H1 (cell line): ENCODE data around the gene YTHDC2. TPM values are rescaled to one million over a fixed set of nuclear protein-coding genes. Genes with fewer than 3 reads are reported as not detected.

Experiments used
- CTCF ChIA-PET: fragments of 300-600 bp; sonication (Branson Sonifier 250); formaldehyde crosslinking; loops from one replicate; lab custom pipeline; 2021; ENCODE audit not compliant: partially characterized antibody; lab: Charles Lee
- POLR2A ChIA-PET: fragments of 300-600 bp; sonication (Branson Sonifier 250); formaldehyde crosslinking; loops from one replicate; lab custom pipeline; 2021; ENCODE audit warnings: inconsistent platforms; ENCODE audit not compliant: partially characterized antibody; lab: Charles Lee
- DNase-seq, 2 experiments: peaks; one replicate each; pipeline versions ENCODE4 v3.0.0 to v3.0.0-alpha.2; 2010 to 2022; ENCODE audit warnings: low spot score in 2 of 2, low read depth in 1 of 2, mixed read lengths in 1 of 2
- FAIRE-seq: peaks from 2 replicates; lab custom pipeline; 2011; peaks lifted over from hg19 to GRCh38; lab: Jason Lieb, UNC
- H2AFZ ChIP-seq: 2 replicates; pipeline ENCODE4 v1.8.1; 2012; ENCODE audit warnings: low read length, inconsistent platforms
- H2AK5ac ChIP-seq: 2 replicates; pipeline ENCODE4 v1.6.1; 2013; ENCODE audit warnings: low read depth, low read length
- H2BK120ac ChIP-seq: replicated peaks from 2 replicates; pipeline ENCODE3; 2013; ENCODE audit warnings: low read depth, low read length, inconsistent platforms
- H2BK12ac ChIP-seq: 2 replicates; pipeline ENCODE4 v1.6.1; 2013; ENCODE audit warnings: low read depth, low read length
- H2BK15ac ChIP-seq: 2 replicates; pipeline ENCODE4 v1.6.1; 2013; ENCODE audit warnings: low read length
- H2BK20ac ChIP-seq: 2 replicates; pipeline ENCODE4 v1.6.1; 2013; ENCODE audit warnings: low read length
- H2BK5ac ChIP-seq: 2 replicates; pipeline ENCODE4 v1.6.1; 2013; ENCODE audit warnings: low read depth, low read length
- H3K14ac ChIP-seq: 2 replicates; pipeline ENCODE4 v1.6.1; 2013; ENCODE audit warnings: inconsistent platforms; ENCODE audit not compliant: insufficient read length
- H3K18ac ChIP-seq: 2 replicates; pipeline ENCODE4 v1.6.1; 2013; ENCODE audit warnings: low read length; ENCODE audit errors: extremely low read depth
- H3K23ac ChIP-seq: 2 replicates; pipeline ENCODE4 v1.6.1; 2013; ENCODE audit warnings: inconsistent platforms; ENCODE audit not compliant: insufficient read length
- H3K23me2 ChIP-seq: 2 replicates; pipeline ENCODE4 v1.6.1; 2013; ENCODE audit warnings: low read depth, low read length
- H3K27ac ChIP-seq: 2 replicates; pipeline ENCODE4 v1.6.1; 2011; ENCODE audit warnings: low read depth, low read length, inconsistent platforms
- H3K27me3 ChIP-seq, 4 experiments: replicated peaks in 1 of 4; 1 replicate in 1 of 4; 2 replicates in 3 of 4; pipeline versions ENCODE4 v1.6.1 to v1.8.1; 2011 to 2013; ENCODE audit warnings: low read length in 3 of 4, mild to moderate bottlenecking in 3 of 4, inconsistent platforms in 2 of 4, mixed read lengths in 2 of 4, moderate library complexity in 1 of 4; ENCODE audit not compliant: control insufficient read depth in 3 of 4, insufficient read depth in 3 of 4; ENCODE audit errors: extremely low read depth in 1 of 4
- H3K36me3 ChIP-seq, 4 experiments: 2 replicates each; pipeline versions ENCODE4 v1.6.1 to v1.8.1; 2011 to 2013; ENCODE audit warnings: mild to moderate bottlenecking in 4 of 4, low read length in 3 of 4, moderate library complexity in 2 of 4, control low read depth in 1 of 4, inconsistent platforms in 1 of 4; ENCODE audit not compliant: insufficient read depth in 4 of 4, control insufficient read depth in 2 of 4
- H3K4ac ChIP-seq: replicated peaks from 2 replicates; pipeline ENCODE3; 2013; ENCODE audit warnings: low read length, low read depth, mixed read lengths, inconsistent platforms; ENCODE audit not compliant: insufficient read length
- H3K4me1 ChIP-seq, 4 experiments: replicated peaks in 1 of 4; 1 replicate in 1 of 4; 2 replicates in 3 of 4; pipeline versions ENCODE4 v1.6.1 to v1.8.1; 2011 to 2013; ENCODE audit warnings: low read length in 3 of 4, inconsistent platforms in 2 of 4, mixed read lengths in 1 of 4; ENCODE audit not compliant: insufficient read depth in 4 of 4, control insufficient read depth in 3 of 4
- H3K4me2 ChIP-seq, 2 experiments: 2 replicates each; pipeline versions ENCODE4 v1.6.1 to v1.8.1; 2011 to 2013; ENCODE audit warnings: low read depth in 2 of 2, low read length in 2 of 2, control low read depth in 1 of 2, inconsistent platforms in 1 of 2, mild to moderate bottlenecking in 1 of 2; ENCODE audit not compliant: insufficient read depth in 1 of 2
- H3K4me3 ChIP-seq, 4 experiments: fragments of 200-600, 300-600 bp in 1 of 4; sonication (generic), shearing (Covaris generic), sonication (Bioruptor Twin) in 1 of 4; 2 replicates each; pipeline versions ENCODE4 v1.5.1 to v1.8.1; 2011 to 2016; ENCODE audit warnings: low read length in 4 of 4, low read depth in 3 of 4, control low read depth in 2 of 4, inconsistent platforms in 2 of 4, mild to moderate bottlenecking in 2 of 4, mixed read lengths in 1 of 4, moderate library complexity in 1 of 4; ENCODE audit not compliant: insufficient read depth in 2 of 4; ENCODE audit errors: extremely low read depth in 1 of 4
- H3K56ac ChIP-seq: replicated peaks from 2 replicates; pipeline ENCODE3; 2013; ENCODE audit warnings: low read depth, mild to moderate bottlenecking, mixed read lengths, low read length, inconsistent platforms; ENCODE audit not compliant: insufficient read length
- H3K79me1 ChIP-seq: 2 replicates; pipeline ENCODE4 v1.6.1; 2013; ENCODE audit warnings: low read depth, low read length, control low read depth
- H3K79me2 ChIP-seq, 2 experiments: 2 replicates each; pipeline versions ENCODE4 v1.6.1 to v1.8.1; 2012 to 2013; ENCODE audit warnings: low read length in 2 of 2, mild to moderate bottlenecking in 2 of 2, inconsistent platforms in 1 of 2; ENCODE audit not compliant: insufficient read depth in 2 of 2, control insufficient read depth in 1 of 2
- H3K9ac ChIP-seq, 4 experiments: replicated peaks in 1 of 4; 1 replicate in 1 of 4; 2 replicates in 3 of 4; pipeline versions ENCODE4 v1.6.1 to v1.8.1; 2011 to 2013; ENCODE audit warnings: low read depth in 3 of 4, low read length in 3 of 4, control low read depth in 2 of 4, mild to moderate bottlenecking in 2 of 4, moderate library complexity in 2 of 4, inconsistent platforms in 1 of 4; ENCODE audit errors: extremely low read depth in 1 of 4
- H3K9me3 ChIP-seq, 2 experiments: 2 replicates each; pipeline versions ENCODE4 v1.6.1 to v1.8.1; 2012 to 2013; ENCODE audit warnings: mild to moderate bottlenecking in 2 of 2, moderate library complexity in 2 of 2, control low read depth in 1 of 2, inconsistent platforms in 1 of 2, low read depth in 1 of 2, low read length in 1 of 2, mixed read lengths in 1 of 2; ENCODE audit not compliant: insufficient read depth in 2 of 2
- H4K20me1 ChIP-seq, 2 experiments: replicated peaks in 1 of 2; 2 replicates each; pipeline versions ENCODE3 to v1.8.1; 2011 to 2013; ENCODE audit warnings: inconsistent platforms in 2 of 2, low read length in 2 of 2, mild to moderate bottlenecking in 1 of 2; ENCODE audit not compliant: insufficient read depth in 2 of 2, control insufficient read depth in 1 of 2
- H4K5ac ChIP-seq: 2 replicates; pipeline ENCODE4 v1.6.1; 2013; ENCODE audit warnings: low read length, low read depth, mixed read lengths, inconsistent platforms; ENCODE audit not compliant: insufficient read length
- H4K8ac ChIP-seq: 2 replicates; pipeline ENCODE4 v1.8.0; 2013; ENCODE audit warnings: mild to moderate bottlenecking, moderate library complexity, low read length, inconsistent platforms; ENCODE audit not compliant: insufficient read depth; ENCODE audit errors: extremely low read depth
- H4K91ac ChIP-seq: replicated peaks from 2 replicates; pipeline ENCODE3; 2013; ENCODE audit warnings: low read length, mixed read lengths, inconsistent platforms; ENCODE audit not compliant: insufficient read length
- SUZ12 ChIP-seq: fragments of 200-600 bp; sonication (generic); IDR thresholded peaks from 2 replicates; pipeline ENCODE4 v1.6.1; 2012; ENCODE audit warnings: mild to moderate bottlenecking, inconsistent platforms, low read length, moderate library complexity, mixed read lengths
- TEAD4 ChIP-seq: IDR thresholded peaks from 2 replicates; pipeline ENCODE4 v1.6.1; 2012; ENCODE audit warnings: low read depth, low read length, inconsistent platforms, mixed read lengths
- WGBS, 2 experiments: shearing (Covaris generic) in 1 of 2; methylation state at CpG; one replicate each; pipeline versions ENCODE4 v1.1.6 to v1.1.7; 2013 to 2015; ENCODE audit warnings: low lambda C conversion rate in 2 of 2, mixed read lengths in 2 of 2, inconsistent platforms in 1 of 2, low coverage in 1 of 2, missing lambda C conversion rate in 1 of 2; ENCODE audit not compliant: insufficient replicate concordance in 2 of 2, insufficient coverage in 1 of 2, insufficient read length in 1 of 2; ENCODE audit errors: extremely low coverage in 1 of 2, missing lambda C conversion rate in 1 of 2; 5-methylcytosine and 5-hydroxymethylcytosine counted together
- polyA plus RNA-seq, 7 experiments: library from polyadenylated mRNA; depleted of rRNA in 3 of 7; stranded (reverse) in 5 of 7; unstranded in 2 of 7; fragments of >200 nt in 5 of 7; fragments of 200-250 nt in 2 of 7; gene quantifications; 1 replicate in 5 of 7; 2 replicates in 1 of 7; 4 replicates in 1 of 7; pipeline versions ENCODE4 v1.2.1 to v1.2.3, GENCODE V29; 2011 to 2013; ENCODE audit warnings: missing spikeins in 2 of 7, mixed read lengths in 2 of 7
- total RNA-seq: library from RNA; stranded (reverse); fragmentation: NEBNext Ultra II Directional; extraction: Animal tissue kit (Norgen Biotek cat#: 25700); gene quantifications from 2 replicates; pipeline ENCODE4 v1.2.1, GENCODE V29; 2021

YTHDC2 gene
- total and polyA plus RNA-seq, 2 of the 8 experiments (the other 6 are each of a cell fraction or from before 2014, with no cell fraction given): 4.3 to 20.1 TPM

- Histone ChIP-seq H3K79me1 (no peaks in the 10 kb centered on the region), H3K4me3 (no peak overlapping the region), H2BK20ac (no peak overlapping the region), H3K56ac (no peak overlapping the region), H4K8ac (no peak overlapping the region), H3K23ac (no peak overlapping the region), H3K27ac (no peak overlapping the region), H3K9me3 (peaks cover 4 to 16% of the 10 kb centered on the region in 2 experiments; a peak in 3 of 4 replicates), H2AK5ac (no peak overlapping the region), H3K18ac (no peak overlapping the region), H2BK5ac (no peak overlapping the region), H2BK120ac (no peak overlapping the region), H3K4me1 (0 out of 7 replicates have a peak, but pooled peaks cover 0 to 2% (median 0%) of the 10 kb centered on the region in 4 experiments), H3K4ac (no peak overlapping the region), H2AFZ (no peak overlapping the region), H3K27me3 (no peaks in the 10 kb centered on the region), H3K9ac (no peak overlapping the region), H3K36me3 (peaks cover 0 to 17% (median 5%) of the 10 kb centered on the region in 4 experiments; a peak in 3 of 8 replicates), H4K5ac (no peak overlapping the region), H2BK15ac (no peak overlapping the region), H3K4me2 (no peak overlapping the region; a peak in 1 of 4 replicates), H2BK12ac (no peak overlapping the region), H3K14ac (no peak overlapping the region), H4K91ac (no peak overlapping the region), H3K23me2 (no peaks in the 10 kb centered on the region), H4K20me1 (no peaks in the 10 kb centered on the region), H3K79me2 (0 out of 4 replicates have a peak, but pooled peaks cover 0 to 2% of the 10 kb centered on the region in 2 experiments)
- no peak for TF ChIP-seq SUZ12
- TF ChIP-seq TEAD4: peak; percentile 55; the same call in 1 of the 2 replicates
- peak; percentile 65 for FAIRE-seq
- 27% methylated on average over 4 of the region's 4 CpGs; no CpG with 5 or more reads in 1 of the 2 experiments for WGBS, 2 experiments
- ChIA-PET CTCF (no interaction called here), POLR2A (no interaction called here)
- DNase-seq: no peak
Observed at GRCh38 chr5:113526421-113526820, 12.9 kb downstream of the YTHDC2 start.
